Measurements from ENCODE around the gene GLB1L2.

The GLB1L2 gene

DNA sequence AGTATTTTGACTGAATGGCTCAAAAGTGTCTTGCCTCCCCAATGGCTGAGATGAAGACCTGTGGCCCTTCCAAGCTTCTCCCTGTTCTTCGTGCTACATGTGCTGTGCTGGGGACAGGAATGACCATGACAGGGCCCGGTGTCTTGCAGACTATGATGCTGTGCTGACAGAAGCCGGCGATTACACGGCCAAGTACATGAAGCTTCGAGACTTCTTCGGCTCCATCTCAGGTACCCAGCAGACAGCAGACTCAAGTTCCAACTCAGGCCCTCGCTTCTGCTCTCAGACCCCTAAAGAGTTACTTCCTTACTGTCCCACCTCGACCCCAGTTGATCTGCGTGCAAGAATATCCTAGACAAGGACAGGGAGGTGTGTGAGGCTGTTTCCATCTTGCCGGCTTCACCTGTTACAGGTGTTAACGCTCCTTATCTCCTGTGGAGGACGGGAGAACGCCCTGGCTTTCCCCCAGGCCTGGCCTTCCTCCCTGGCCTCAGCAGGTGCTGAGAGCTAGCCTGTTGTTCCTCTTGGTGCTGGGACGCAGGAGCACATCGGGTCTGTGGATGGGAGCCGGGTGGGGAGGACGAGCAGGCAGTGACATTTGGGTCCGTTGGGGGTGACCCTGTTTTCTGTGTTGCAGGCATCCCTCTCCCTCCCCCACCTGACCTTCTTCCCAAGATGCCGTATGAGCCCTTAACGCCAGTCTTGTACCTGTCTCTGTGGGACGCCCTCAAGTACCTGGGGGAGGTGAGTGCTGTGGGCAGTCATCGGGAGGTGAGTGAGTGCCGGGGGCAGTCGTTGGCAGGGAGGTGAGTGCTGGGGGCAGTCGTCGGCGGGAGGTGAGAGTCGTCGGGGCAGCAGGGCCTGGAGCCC lies 38.1 kb downstream of the GLB1L2 start:
- no peak overlapping the region for H3K4me3 ChIP-seq (ENCODE audit: extremely low read depth, insufficient read depth, low read length, poor library complexity, severe bottlenecking)
- no peak overlapping the region for H3K27ac ChIP-seq (ENCODE audit: low read depth, low read length, severe bottlenecking)
- H3K4me1 ChIP-seq (ENCODE audit: control insufficient read depth, insufficient read depth, low read length, poor library complexity, severe bottlenecking), result no peaks in the 10 kb centered on the region
- no peaks in the 10 kb centered on the region for H3K36me3 ChIP-seq (ENCODE audit: control insufficient read depth, insufficient read depth, low read length)
- 92 to 93% methylated on average over 17 to 28 of the region's 30 CpGs for WGBS, 2 experiments (ENCODE audit: insufficient coverage in 2 of 2)
- H3K9me3 ChIP-seq (ENCODE audit: control insufficient read depth, low read length), result no peaks in the 10 kb centered on the region

DNA sequence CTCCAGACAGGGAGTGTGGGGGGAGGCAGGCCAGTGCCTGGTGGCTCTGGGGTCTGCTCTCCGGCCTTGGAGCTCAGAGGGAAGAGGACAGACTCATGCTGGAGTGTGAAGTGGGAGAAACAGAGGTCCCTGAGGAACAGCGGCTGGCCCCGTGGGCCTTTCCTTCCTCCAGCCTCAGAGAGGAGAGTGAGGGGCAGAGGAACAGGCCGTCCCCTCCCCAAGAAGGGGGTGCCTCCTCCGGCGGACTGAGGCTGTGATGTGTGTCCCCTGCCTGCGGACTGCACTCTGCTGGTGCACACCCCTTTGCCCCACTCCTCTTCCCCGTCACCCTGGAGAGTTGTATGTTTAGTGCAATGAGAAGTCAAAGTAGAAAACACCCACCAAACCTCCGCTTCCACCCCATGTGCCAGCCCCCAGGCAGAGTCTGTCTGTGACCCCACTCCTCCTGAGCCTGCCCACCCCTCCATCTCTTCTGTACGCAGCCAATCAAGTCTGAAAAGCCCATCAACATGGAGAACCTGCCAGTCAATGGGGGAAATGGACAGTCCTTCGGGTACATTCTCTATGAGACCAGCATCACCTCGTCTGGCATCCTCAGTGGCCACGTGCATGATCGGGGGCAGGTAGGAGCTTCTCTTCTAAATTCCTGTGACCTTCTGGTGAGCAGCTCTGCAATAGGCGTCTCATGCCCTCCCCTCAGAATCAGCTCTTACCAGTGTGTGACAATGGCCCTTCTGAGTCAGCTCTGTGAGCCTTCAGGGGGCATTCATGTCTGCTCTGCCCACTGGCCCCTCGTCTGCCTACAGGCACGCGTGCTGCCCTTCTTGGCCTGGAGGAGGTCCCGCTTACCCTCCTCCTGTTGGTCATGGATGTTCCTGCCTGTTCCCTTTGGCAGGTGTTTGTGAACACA lies 39.0 kb downstream of the GLB1L2 start:
- no peak overlapping the region for H3K27ac ChIP-seq (ENCODE audit: low read depth, low read length, severe bottlenecking)
- WGBS, 2 experiments (ENCODE audit: insufficient coverage in 2 of 2), result 84 to 92% methylated on average over 12 to 13 of the region's 19 CpGs
- H3K4me3 ChIP-seq (ENCODE audit: extremely low read depth, insufficient read depth, low read length, poor library complexity, severe bottlenecking), result no peak overlapping the region
- no peaks in the 10 kb centered on the region for H3K36me3 ChIP-seq (ENCODE audit: control insufficient read depth, insufficient read depth, low read length)
- no peaks in the 10 kb centered on the region for H3K9me3 ChIP-seq (ENCODE audit: control insufficient read depth, low read length)
- H3K4me1 ChIP-seq (ENCODE audit: control insufficient read depth, insufficient read depth, low read length, poor library complexity, severe bottlenecking), result no peaks in the 10 kb centered on the region

DNA sequence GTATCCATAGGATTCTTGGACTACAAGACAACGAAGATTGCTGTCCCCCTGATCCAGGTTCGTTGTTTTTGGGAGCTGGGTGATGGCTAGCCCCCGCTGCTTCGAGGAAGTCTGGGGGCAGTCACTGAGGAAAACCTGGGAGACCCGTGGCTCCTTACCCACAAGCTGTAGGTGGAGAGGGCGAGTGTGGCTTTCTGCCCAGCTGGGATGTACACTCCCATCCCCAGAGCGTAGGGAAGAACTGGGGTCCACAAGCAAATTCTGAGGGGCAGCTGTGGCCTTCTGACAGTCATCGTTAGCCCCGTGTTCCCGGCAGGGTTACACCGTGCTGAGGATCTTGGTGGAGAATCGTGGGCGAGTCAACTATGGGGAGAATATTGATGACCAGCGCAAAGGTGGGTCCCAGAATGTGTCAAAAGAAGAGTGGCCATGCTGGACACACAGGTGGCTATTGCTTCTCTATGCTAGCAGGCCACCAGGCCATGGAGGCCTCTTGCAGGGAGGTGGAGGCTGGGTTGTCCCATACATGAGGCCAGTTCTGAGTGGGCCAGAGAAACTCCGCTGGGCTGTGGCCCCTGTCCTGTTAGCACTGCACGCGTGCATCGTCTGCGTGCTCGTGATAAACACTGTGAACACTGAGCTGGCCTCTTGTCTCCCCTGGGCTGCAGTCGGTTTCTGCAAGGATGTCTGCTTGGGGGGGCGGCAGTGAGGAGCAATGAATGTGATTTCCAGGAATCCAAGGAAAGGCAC lies 39.8 kb downstream of the GLB1L2 start:
- Histone ChIP-seq H3K4me1 (ENCODE audit: control insufficient read depth, insufficient read depth, low read length, poor library complexity, severe bottlenecking) (no peaks in the 10 kb centered on the region), H3K9me3 (ENCODE audit: control insufficient read depth, low read length) (no peaks in the 10 kb centered on the region), H3K27ac (ENCODE audit: low read depth, low read length, severe bottlenecking) (no peak overlapping the region), H3K4me3 (ENCODE audit: extremely low read depth, insufficient read depth, low read length, poor library complexity, severe bottlenecking) (no peak overlapping the region), H3K36me3 (ENCODE audit: control insufficient read depth, insufficient read depth, low read length) (no peaks in the 10 kb centered on the region)
- WGBS, 2 experiments (ENCODE audit: insufficient coverage in 2 of 2), result 92 to 94% methylated on average over 13 to 22 of the region's 22 CpGs

DNA sequence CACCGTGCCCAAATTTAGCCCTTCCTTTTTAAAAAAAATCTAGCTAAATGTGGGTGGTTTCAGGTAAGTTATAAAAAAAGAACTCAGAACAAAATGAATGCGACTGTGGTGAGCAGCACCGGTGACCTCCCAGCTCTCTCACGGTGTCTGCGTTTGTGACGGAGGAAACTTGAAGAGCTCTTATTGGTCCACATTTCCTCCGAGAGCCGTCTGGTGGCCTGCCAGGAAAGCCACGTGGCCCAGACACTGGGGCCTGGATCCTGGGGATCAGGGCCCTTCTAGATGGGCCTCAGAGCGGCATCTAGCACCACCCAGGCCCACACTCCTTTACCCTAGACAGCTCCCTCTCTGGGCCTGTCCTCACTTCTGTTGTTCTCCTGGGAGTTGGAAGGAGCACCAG lies 40.7 kb downstream of the GLB1L2 start:
- H3K9me3 ChIP-seq (ENCODE audit: control insufficient read depth, low read length), result no peaks in the 10 kb centered on the region
- no peak overlapping the region for H3K27ac ChIP-seq (ENCODE audit: low read depth, low read length, severe bottlenecking)
- H3K4me1 ChIP-seq (ENCODE audit: control insufficient read depth, insufficient read depth, low read length, poor library complexity, severe bottlenecking), result no peaks in the 10 kb centered on the region
- WGBS, 2 experiments (ENCODE audit: insufficient coverage in 2 of 2), result 88 to 94% methylated on average over 8 to 10 of the region's 10 CpGs
- H3K36me3 ChIP-seq (ENCODE audit: control insufficient read depth, insufficient read depth, low read length), result no peaks in the 10 kb centered on the region
- H3K4me3 ChIP-seq (ENCODE audit: extremely low read depth, insufficient read depth, low read length, poor library complexity, severe bottlenecking), result no peak overlapping the region

DNA sequence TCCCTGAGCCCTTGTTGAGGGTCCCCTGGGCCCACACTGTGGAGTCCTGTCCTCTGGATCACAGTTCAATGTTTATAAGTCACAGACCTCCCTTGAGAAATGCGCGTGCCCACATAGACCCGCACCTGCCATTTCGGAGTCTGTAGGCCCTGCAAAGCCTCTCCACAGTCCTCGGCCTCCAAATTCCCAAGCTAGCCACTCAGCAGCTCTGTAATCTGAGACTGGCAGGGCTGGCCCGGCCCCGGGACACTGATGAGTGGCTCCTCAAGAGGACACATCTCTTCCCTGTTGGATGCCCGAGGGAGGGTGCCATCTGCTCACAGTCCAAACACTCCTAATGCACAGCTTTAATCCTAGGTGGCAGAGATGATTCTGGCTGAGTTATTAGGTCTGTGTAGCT lies 41.2 kb downstream of the GLB1L2 start:
- Histone ChIP-seq H3K4me1 (ENCODE audit: control insufficient read depth, insufficient read depth, low read length, poor library complexity, severe bottlenecking) (no peaks in the 10 kb centered on the region), H3K9me3 (ENCODE audit: control insufficient read depth, low read length) (no peaks in the 10 kb centered on the region), H3K4me3 (ENCODE audit: extremely low read depth, insufficient read depth, low read length, poor library complexity, severe bottlenecking) (no peak overlapping the region), H3K36me3 (ENCODE audit: control insufficient read depth, insufficient read depth, low read length) (no peaks in the 10 kb centered on the region), H3K27ac (ENCODE audit: low read depth, low read length, severe bottlenecking) (no peak overlapping the region)
- 87 to 88% methylated on average over 7 to 8 of the region's 8 CpGs for WGBS, 2 experiments (ENCODE audit: insufficient coverage in 2 of 2)

DNA sequence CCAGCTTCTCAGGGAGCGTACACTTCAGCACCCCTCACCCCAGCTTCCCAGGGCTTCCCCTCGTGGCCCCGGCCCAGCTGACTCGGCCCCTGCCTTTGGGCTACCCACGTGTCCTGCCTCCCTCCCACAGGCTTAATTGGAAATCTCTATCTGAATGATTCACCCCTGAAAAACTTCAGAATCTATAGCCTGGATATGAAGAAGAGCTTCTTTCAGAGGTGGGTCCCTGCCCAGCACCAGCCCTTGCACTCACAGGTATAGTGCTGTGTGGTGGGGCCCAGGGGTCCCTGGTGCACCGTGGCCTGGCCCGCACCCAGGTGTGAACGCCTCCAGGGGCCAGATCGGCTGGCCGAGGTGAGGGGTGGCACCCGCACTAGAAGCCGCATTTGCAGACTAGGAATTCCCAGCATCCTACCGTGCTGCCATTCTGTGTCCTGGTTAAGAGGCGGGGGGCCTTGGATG lies 41.8 kb downstream of the GLB1L2 start:
- Histone ChIP-seq H3K4me3 (ENCODE audit: extremely low read depth, insufficient read depth, low read length, poor library complexity, severe bottlenecking) (no peak overlapping the region), H3K27ac (ENCODE audit: low read depth, low read length, severe bottlenecking) (no peak overlapping the region), H3K4me1 (ENCODE audit: control insufficient read depth, insufficient read depth, low read length, poor library complexity, severe bottlenecking) (no peaks in the 10 kb centered on the region), H3K36me3 (ENCODE audit: control insufficient read depth, insufficient read depth, low read length) (no peaks in the 10 kb centered on the region), H3K9me3 (ENCODE audit: control insufficient read depth, low read length) (no peaks in the 10 kb centered on the region)
- WGBS, 2 experiments (ENCODE audit: insufficient coverage in 2 of 2), result 92% methylated on average over 9 of the region's 14 CpGs

DNA sequence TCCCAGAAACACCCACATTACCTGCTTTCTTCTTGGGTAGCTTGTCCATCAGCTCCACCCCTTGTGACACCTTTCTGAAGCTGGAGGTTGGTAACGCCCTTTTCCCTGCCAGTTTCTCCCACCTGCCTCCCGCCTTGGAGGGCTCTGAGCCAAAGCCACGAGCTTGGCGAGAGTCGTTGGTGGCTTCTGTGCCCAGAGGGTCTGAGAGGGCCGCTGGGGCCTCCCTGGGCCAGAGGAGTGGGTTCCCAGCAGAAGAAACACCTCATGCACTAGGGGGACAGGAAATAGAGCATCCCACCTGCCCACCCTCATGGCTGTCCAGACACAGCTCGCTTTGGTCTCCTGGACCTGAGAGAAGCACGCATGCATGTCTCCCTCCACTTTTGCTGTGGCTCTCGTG lies 42.4 kb downstream of the GLB1L2 start:
- H3K27ac ChIP-seq (ENCODE audit: low read depth, low read length, severe bottlenecking), result no peak overlapping the region
- 86% methylated on average over 5 to 7 of the region's 9 CpGs for WGBS, 2 experiments (ENCODE audit: insufficient coverage in 2 of 2)
- no peak overlapping the region for H3K4me3 ChIP-seq (ENCODE audit: extremely low read depth, insufficient read depth, low read length, poor library complexity, severe bottlenecking)
- no peaks in the 10 kb centered on the region for H3K36me3 ChIP-seq (ENCODE audit: control insufficient read depth, insufficient read depth, low read length)
- H3K9me3 ChIP-seq (ENCODE audit: control insufficient read depth, low read length), result no peaks in the 10 kb centered on the region
- no peaks in the 10 kb centered on the region for H3K4me1 ChIP-seq (ENCODE audit: control insufficient read depth, insufficient read depth, low read length, poor library complexity, severe bottlenecking)

DNA sequence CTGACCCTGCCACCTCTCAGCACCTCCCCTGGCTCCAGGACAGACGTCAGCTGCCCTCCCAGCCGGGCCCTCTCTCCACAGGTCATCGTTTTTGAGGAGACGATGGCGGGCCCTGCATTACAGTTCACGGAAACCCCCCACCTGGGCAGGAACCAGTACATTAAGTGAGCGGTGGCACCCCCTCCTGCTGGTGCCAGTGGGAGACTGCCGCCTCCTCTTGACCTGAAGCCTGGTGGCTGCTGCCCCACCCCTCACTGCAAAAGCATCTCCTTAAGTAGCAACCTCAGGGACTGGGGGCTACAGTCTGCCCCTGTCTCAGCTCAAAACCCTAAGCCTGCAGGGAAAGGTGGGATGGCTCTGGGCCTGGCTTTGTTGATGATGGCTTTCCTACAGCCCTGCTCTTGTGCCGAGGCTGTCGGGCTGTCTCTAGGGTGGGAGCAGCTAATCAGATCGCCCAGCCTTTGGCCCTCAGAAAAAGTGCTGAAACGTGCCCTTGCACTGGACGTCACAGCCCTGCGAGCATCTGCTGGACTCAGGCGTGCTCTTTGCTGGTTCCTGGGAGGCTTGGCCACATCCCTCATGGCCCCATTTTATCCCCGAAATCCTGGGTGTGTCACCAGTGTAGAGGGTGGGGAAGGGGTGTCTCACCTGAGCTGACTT lies 43.2 kb downstream of the GLB1L2 start:
- Histone ChIP-seq H3K4me1 (ENCODE audit: control insufficient read depth, insufficient read depth, low read length, poor library complexity, severe bottlenecking) (no peaks in the 10 kb centered on the region), H3K27ac (ENCODE audit: low read depth, low read length, severe bottlenecking) (no peak overlapping the region), H3K4me3 (ENCODE audit: extremely low read depth, insufficient read depth, low read length, poor library complexity, severe bottlenecking) (no peak overlapping the region), H3K36me3 (ENCODE audit: control insufficient read depth, insufficient read depth, low read length) (no peaks in the 10 kb centered on the region), H3K9me3 (ENCODE audit: control insufficient read depth, low read length) (no peaks in the 10 kb centered on the region)
- WGBS, 2 experiments (ENCODE audit: insufficient coverage in 2 of 2), result 86% methylated on average over 13 to 14 of the region's 16 CpGs

DNA sequence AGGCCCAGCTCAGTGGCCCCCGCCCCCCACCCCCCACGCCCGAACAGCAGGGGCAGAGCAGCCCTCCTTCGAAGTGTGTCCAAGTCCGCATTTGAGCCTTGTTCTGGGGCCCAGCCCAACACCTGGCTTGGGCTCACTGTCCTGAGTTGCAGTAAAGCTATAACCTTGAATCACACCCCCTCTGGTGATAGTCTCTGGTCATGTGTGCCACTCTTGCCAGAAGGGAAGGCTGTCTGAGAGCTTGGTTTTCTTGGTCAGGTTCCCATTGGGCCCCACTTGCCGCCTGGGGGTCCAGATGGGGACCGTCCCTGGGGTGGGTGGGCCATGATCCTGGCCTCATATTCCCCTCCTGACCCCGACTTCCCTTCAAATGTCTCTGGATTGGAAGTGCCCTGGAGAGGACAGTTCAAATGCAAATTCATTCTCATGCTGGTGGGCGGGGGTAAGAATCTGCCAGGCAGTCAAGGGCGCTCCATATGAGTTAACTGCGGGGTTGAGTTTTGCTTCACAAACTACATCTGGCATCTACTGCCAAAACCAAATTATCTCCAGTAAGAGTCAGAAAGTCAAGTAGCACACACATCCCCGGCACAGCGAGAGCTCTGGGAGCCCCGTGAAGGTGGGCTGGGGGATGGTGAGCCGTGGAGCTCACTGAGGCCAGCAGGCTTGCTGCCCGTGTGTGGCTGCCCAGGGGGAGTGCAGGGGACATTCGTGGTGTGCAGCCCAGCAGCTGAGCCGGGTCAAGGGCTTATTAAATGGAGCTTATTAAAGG lies 44.5 kb downstream of the GLB1L2 start:
- Histone ChIP-seq H3K4me3 (ENCODE audit: extremely low read depth, insufficient read depth, low read length, poor library complexity, severe bottlenecking) (no peak overlapping the region), H3K27ac (ENCODE audit: low read depth, low read length, severe bottlenecking) (no peak overlapping the region), H3K36me3 (ENCODE audit: control insufficient read depth, insufficient read depth, low read length) (no peaks in the 10 kb centered on the region), H3K4me1 (ENCODE audit: control insufficient read depth, insufficient read depth, low read length, poor library complexity, severe bottlenecking) (no peaks in the 10 kb centered on the region), H3K9me3 (ENCODE audit: control insufficient read depth, low read length) (no peaks in the 10 kb centered on the region)
- WGBS, 2 experiments (ENCODE audit: insufficient coverage in 2 of 2), result 71 to 80% methylated on average over 13 to 15 of the region's 18 CpGs
